ENCODE results near the gene CSF1R.

DNA sequence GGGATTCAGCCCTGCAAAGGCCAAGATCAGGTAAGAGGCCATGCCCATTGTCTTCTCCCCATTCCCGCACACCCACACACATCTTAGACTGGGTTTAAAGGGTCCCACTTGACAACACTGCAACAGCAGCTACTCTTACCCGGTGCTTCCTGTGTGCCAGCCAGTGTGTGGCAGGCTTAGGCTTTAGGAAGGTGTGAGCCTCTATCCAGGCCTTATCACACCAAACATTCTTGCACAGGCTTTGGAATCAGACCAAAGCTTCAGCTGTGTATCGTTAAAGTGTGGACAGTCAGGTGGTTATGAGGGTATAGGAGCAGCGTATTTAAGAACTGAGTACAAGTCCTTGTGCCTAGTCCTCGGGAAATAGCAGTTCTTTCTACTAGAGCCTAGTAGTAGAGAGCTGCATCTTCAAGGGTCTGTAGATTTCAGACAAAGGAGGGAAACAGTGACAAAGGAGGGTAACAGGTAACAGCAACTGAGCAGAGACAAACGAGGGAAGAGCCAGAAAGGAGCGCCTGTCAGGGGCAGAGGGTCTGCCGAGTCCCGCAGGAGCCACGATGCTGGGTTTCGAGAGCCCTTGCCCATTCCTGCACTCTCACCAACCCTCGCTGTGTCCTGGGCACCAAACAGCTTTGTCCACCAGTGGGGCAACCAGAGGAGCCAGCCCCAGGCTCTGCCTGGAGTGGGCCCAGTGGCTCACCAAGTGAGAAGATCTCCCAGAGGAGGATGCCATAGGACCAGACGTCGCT is 30.9 kb downstream of the CSF1R start:
- TF ChIP-seq, protein P1, sequence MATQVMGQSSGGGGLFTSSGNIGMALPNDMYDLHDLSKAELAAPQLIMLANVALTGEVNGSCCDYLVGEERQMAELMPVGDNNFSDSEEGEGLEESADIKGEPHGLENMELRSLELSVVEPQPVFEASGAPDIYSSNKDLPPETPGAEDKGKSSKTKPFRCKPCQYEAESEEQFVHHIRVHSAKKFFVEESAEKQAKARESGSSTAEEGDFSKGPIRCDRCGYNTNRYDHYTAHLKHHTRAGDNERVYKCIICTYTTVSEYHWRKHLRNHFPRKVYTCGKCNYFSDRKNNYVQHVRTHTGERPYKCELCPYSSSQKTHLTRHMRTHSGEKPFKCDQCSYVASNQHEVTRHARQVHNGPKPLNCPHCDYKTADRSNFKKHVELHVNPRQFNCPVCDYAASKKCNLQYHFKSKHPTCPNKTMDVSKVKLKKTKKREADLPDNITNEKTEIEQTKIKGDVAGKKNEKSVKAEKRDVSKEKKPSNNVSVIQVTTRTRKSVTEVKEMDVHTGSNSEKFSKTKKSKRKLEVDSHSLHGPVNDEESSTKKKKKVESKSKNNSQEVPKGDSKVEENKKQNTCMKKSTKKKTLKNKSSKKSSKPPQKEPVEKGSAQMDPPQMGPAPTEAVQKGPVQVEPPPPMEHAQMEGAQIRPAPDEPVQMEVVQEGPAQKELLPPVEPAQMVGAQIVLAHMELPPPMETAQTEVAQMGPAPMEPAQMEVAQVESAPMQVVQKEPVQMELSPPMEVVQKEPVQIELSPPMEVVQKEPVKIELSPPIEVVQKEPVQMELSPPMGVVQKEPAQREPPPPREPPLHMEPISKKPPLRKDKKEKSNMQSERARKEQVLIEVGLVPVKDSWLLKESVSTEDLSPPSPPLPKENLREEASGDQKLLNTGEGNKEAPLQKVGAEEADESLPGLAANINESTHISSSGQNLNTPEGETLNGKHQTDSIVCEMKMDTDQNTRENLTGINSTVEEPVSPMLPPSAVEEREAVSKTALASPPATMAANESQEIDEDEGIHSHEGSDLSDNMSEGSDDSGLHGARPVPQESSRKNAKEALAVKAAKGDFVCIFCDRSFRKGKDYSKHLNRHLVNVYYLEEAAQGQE (IDR thresholded peaks at IDR 0.05; ENCODE audit: low read depth, low read length) = no peak
- TF ChIP-seq SIN3A (IDR thresholded peaks at IDR 0.05; ENCODE audit: borderline replicate concordance, low read depth, low read length) (no peak), RAD21 (IDR thresholded peaks at IDR 0.05; ENCODE audit: low read length) (no peak), MXI1 (IDR thresholded peaks at IDR 0.05; ENCODE audit: low read depth, low read length) (no peak), RXRA (IDR thresholded peaks at IDR 0.05; ENCODE audit: borderline replicate concordance, low read depth) (no peak), EP300 (IDR thresholded peaks at IDR 0.05; ENCODE audit: borderline replicate concordance in 1 of 2, low read depth in 1 of 2, low read length in 1 of 2) (no peak), POLR2AphosphoS5 (IDR thresholded peaks at IDR 0.05; ENCODE audit: low read depth, low read length) (no peak)
- TF ChIP-seq, protein P2, sequence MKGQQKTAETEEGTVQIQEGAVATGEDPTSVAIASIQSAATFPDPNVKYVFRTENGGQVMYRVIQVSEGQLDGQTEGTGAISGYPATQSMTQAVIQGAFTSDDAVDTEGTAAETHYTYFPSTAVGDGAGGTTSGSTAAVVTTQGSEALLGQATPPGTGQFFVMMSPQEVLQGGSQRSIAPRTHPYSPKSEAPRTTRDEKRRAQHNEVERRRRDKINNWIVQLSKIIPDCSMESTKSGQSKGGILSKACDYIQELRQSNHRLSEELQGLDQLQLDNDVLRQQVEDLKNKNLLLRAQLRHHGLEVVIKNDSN (IDR thresholded peaks at IDR 0.05; ENCODE audit: borderline replicate concordance, low read depth) = no peak
- TF ChIP-seq, protein P3, sequence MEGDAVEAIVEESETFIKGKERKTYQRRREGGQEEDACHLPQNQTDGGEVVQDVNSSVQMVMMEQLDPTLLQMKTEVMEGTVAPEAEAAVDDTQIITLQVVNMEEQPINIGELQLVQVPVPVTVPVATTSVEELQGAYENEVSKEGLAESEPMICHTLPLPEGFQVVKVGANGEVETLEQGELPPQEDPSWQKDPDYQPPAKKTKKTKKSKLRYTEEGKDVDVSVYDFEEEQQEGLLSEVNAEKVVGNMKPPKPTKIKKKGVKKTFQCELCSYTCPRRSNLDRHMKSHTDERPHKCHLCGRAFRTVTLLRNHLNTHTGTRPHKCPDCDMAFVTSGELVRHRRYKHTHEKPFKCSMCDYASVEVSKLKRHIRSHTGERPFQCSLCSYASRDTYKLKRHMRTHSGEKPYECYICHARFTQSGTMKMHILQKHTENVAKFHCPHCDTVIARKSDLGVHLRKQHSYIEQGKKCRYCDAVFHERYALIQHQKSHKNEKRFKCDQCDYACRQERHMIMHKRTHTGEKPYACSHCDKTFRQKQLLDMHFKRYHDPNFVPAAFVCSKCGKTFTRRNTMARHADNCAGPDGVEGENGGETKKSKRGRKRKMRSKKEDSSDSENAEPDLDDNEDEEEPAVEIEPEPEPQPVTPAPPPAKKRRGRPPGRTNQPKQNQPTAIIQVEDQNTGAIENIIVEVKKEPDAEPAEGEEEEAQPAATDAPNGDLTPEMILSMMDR (IDR thresholded peaks at IDR 0.05) = no peak
- TF ChIP-seq, protein P4, sequence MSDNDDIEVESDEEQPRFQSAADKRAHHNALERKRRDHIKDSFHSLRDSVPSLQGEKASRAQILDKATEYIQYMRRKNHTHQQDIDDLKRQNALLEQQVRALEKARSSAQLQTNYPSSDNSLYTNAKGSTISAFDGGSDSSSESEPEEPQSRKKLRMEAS (IDR thresholded peaks at IDR 0.05; ENCODE audit: low read depth) = no peak
- TF ChIP-seq, protein P5, sequence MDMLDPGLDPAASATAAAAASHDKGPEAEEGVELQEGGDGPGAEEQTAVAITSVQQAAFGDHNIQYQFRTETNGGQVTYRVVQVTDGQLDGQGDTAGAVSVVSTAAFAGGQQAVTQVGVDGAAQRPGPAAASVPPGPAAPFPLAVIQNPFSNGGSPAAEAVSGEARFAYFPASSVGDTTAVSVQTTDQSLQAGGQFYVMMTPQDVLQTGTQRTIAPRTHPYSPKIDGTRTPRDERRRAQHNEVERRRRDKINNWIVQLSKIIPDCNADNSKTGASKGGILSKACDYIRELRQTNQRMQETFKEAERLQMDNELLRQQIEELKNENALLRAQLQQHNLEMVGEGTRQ (IDR thresholded peaks at IDR 0.05; ENCODE audit: borderline replicate concordance, low read depth, low read length) = no peak
